ENCODE results near the gene ZNF784. TPM values are rescaled to one million over a fixed set of nuclear protein-coding genes. Genes with fewer than 3 reads are reported as not detected.

ZNF784 gene
- total and polyA plus RNA-seq, 10 of the 15 experiments (the other 5 are each of a cell fraction or from before 2014, with no cell fraction given): 0.10 to 5.2 (median 1.8) TPM

- ChIA-PET POLR2A (interaction anchor here (0.6 kb wide), 1 partner anchor 278 kb away, joined by 4 read pairs; no protein-coding TSS in a partner anchor), CTCF (interaction anchor here (1.0 kb wide), 1 partner anchor 37 kb away, joined by 5 read pairs; no protein-coding TSS in a partner anchor), SMC1A (ENCODE audit: uncharacterized antibody, unreplicated experiment) (no interaction called here), RAD21 (ENCODE audit: unreplicated experiment) (no interaction called here)
- Histone ChIP-seq H3K36me3 (ENCODE audit: control insufficient read depth in 2 of 2, insufficient read depth in 2 of 2, low read length in 1 of 2) (peaks cover 26 to 47% of the 10 kb centered on the region in 2 experiments), H3K79me2 (ENCODE audit: control insufficient read depth, insufficient read depth, low read length) (peaks cover 16% of the 10 kb centered on the region), H3K27me3 (replicated peaks in 1 of 2; ENCODE audit: control insufficient read depth in 2 of 2, insufficient read depth in 2 of 2, low read length in 1 of 2) (no peaks in the 10 kb centered on the region), H3K9me3 (replicated peaks; ENCODE audit: control insufficient read depth, insufficient read depth, low read length) (no peaks in the 10 kb centered on the region), H3K4me2 (ENCODE audit: control insufficient read depth, insufficient read depth) (no peak overlapping the region), H4K20me1 (ENCODE audit: control insufficient read depth, insufficient read depth) (peaks cover 16% of the 10 kb centered on the region), H3K4me3 (no peak overlapping the region), H3K4me1 (ENCODE audit: control insufficient read depth, insufficient read depth, low read length) (no peaks in the 10 kb centered on the region; the same call in 1 of the 2 replicates), H3K27ac (ENCODE audit: control insufficient read depth, insufficient read depth) (no peak overlapping the region), H3K9ac (ENCODE audit: control insufficient read depth, insufficient read depth, low read length) (no peak overlapping the region), H2AFZ (ENCODE audit: control insufficient read depth, low read depth, low read length) (no peak overlapping the region)
- DNase-seq (ENCODE audit: low read depth, low spot score) (no peak), ATAC-seq (no peak), FAIRE-seq (no peak)
- TF ChIP-seq CEBPB (IDR thresholded peaks at IDR 0.05; ENCODE audit: borderline replicate concordance in 1 of 2, low read depth in 2 of 2, low read length in 2 of 2) (no peak), EP300 (IDR thresholded peaks at IDR 0.05; ENCODE audit: borderline replicate concordance in 1 of 2, control insufficient read depth in 1 of 2, low read depth in 2 of 2, low read length in 2 of 2) (no peak), POLR2A (IDR thresholded peaks at IDR 0.05; ENCODE audit: low read depth, low read length) (peak; percentile 19; the same call in 1 of the 2 replicates)
- in situ Hi-C loops (cut with MboI) (loop anchor here (25.0 kb wide), 1 partner anchor 1532 kb away; the partner anchor contains the start of gene CNOT3), intact Hi-C loops (cut with micrococcal nuclease; ENCODE audit: unreplicated experiment) (no loop called here)
- WGBS (ENCODE audit: insufficient coverage, insufficient replicate concordance, low lambda C conversion rate, missing lambda C conversion rate): 93% methylated on average over 26 of the region's 43 CpGs
- BruUV-seq (replicated peaks): no TSS peak
Measured at GRCh38 chr19:55669418-55670279, 45.3 kb upstream of the ZNF784 start.

- SMC1A ChIA-PET (ENCODE audit: uncharacterized antibody, unreplicated experiment): no interaction called here
Measured at GRCh38 chr19:55668603-55669348, 44.4 kb upstream of the ZNF784 start.

More at GRCh38 chr19:55668603-55669348, 44.4 kb upstream of the ZNF784 start:
- no peak overlapping the region for H3K9ac ChIP-seq (ENCODE audit: control insufficient read depth, insufficient read depth, low read length)
- peaks cover 17% of the 10 kb centered on the region for H3K79me2 ChIP-seq (ENCODE audit: control insufficient read depth, insufficient read depth, low read length)
- peaks cover 35 to 55% of the 10 kb centered on the region in 2 experiments for H3K36me3 ChIP-seq (ENCODE audit: control insufficient read depth in 2 of 2, insufficient read depth in 2 of 2, low read length in 1 of 2)
- ChIA-PET RAD21 (ENCODE audit: unreplicated experiment) (no interaction called here), CTCF (interaction anchor here (1.0 kb wide), 1 partner anchor 36 kb away, joined by 5 read pairs; no protein-coding TSS in a partner anchor), POLR2A (interaction anchor here (0.6 kb wide), 1 partner anchor 277 kb away, joined by 4 read pairs; no protein-coding TSS in a partner anchor)
- no peaks in the 10 kb centered on the region for H3K9me3 ChIP-seq (replicated peaks; ENCODE audit: control insufficient read depth, insufficient read depth, low read length)
- DNase-seq (ENCODE audit: low read depth, low spot score): no peak
- no peaks in the 10 kb centered on the region; the same call in 1 of the 2 replicates for H3K4me1 ChIP-seq (ENCODE audit: control insufficient read depth, insufficient read depth, low read length)
- BruUV-seq (replicated peaks): no TSS peak
- 93% methylated on average over 28 of the region's 30 CpGs for WGBS (ENCODE audit: insufficient coverage, insufficient replicate concordance, low lambda C conversion rate, missing lambda C conversion rate)
- no peaks in the 10 kb centered on the region for H3K27me3 ChIP-seq (replicated peaks in 1 of 2; ENCODE audit: control insufficient read depth in 2 of 2, insufficient read depth in 2 of 2, low read length in 1 of 2)
- H3K4me2 ChIP-seq (ENCODE audit: control insufficient read depth, insufficient read depth): no peak overlapping the region
- no peak overlapping the region for H3K4me3 ChIP-seq
- ATAC-seq: no peak
- no peak overlapping the region for H2AFZ ChIP-seq (ENCODE audit: control insufficient read depth, low read depth, low read length)
- peaks cover 18% of the 10 kb centered on the region for H4K20me1 ChIP-seq (ENCODE audit: control insufficient read depth, insufficient read depth)
- TF ChIP-seq MYB (IDR thresholded peaks at IDR 0.05; ENCODE audit: borderline replicate concordance, low read depth, low read length) (no peak), RB1 (IDR thresholded peaks at IDR 0.05; ENCODE audit: borderline replicate concordance) (no peak), SMARCA5 (IDR thresholded peaks at IDR 0.05) (no peak), SPI1 (IDR thresholded peaks at IDR 0.05; ENCODE audit: borderline replicate concordance, insufficient read depth, low read depth, low read length) (no peak), MXI1 (IDR thresholded peaks at IDR 0.05; ENCODE audit: low read depth, low read length) (no peak), JUNB (IDR thresholded peaks at IDR 0.05) (no peak)
- in situ Hi-C loops (cut with MboI) (loop anchor here (25.0 kb wide), 1 partner anchor 1531 kb away; the partner anchor contains the start of gene CNOT3), intact Hi-C loops (cut with micrococcal nuclease; ENCODE audit: unreplicated experiment) (no loop called here)
- FAIRE-seq: no peak
- H3K27ac ChIP-seq (ENCODE audit: control insufficient read depth, insufficient read depth): no peak overlapping the region
